Measurements from ENCODE around the gene PTPN13.

DNA sequence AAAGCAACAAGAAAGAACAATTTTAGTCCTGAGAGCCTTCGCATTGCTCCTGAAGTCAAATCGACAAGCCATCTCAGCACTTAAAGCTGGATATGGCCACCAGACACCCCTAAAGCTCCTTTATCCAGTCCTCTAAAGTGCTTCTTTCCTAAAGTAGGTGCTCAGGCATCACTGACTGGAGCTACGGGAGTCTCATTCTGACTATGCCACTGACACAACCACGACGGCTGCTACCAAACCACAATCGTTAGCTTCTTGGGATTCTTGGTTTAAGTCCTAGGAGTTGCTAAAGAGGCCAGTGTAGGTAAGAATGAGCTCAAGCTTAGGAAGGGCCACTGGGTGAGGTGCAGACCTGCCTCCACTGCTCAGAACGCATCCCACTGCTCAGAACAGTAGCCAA is 254.0 kb downstream of the PTPN13 start:
- TF ChIP-seq, protein P1, sequence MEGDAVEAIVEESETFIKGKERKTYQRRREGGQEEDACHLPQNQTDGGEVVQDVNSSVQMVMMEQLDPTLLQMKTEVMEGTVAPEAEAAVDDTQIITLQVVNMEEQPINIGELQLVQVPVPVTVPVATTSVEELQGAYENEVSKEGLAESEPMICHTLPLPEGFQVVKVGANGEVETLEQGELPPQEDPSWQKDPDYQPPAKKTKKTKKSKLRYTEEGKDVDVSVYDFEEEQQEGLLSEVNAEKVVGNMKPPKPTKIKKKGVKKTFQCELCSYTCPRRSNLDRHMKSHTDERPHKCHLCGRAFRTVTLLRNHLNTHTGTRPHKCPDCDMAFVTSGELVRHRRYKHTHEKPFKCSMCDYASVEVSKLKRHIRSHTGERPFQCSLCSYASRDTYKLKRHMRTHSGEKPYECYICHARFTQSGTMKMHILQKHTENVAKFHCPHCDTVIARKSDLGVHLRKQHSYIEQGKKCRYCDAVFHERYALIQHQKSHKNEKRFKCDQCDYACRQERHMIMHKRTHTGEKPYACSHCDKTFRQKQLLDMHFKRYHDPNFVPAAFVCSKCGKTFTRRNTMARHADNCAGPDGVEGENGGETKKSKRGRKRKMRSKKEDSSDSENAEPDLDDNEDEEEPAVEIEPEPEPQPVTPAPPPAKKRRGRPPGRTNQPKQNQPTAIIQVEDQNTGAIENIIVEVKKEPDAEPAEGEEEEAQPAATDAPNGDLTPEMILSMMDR (IDR thresholded peaks at IDR 0.05) = no peak
- no peak for TF ChIP-seq SIN3A (IDR thresholded peaks at IDR 0.05; ENCODE audit: borderline replicate concordance, insufficient read depth, low read depth, low read length)
- TF ChIP-seq POLR2AphosphoS5 (IDR thresholded peaks at IDR 0.05; ENCODE audit: low read depth, low read length) = no peak
- TF ChIP-seq, protein P2, sequence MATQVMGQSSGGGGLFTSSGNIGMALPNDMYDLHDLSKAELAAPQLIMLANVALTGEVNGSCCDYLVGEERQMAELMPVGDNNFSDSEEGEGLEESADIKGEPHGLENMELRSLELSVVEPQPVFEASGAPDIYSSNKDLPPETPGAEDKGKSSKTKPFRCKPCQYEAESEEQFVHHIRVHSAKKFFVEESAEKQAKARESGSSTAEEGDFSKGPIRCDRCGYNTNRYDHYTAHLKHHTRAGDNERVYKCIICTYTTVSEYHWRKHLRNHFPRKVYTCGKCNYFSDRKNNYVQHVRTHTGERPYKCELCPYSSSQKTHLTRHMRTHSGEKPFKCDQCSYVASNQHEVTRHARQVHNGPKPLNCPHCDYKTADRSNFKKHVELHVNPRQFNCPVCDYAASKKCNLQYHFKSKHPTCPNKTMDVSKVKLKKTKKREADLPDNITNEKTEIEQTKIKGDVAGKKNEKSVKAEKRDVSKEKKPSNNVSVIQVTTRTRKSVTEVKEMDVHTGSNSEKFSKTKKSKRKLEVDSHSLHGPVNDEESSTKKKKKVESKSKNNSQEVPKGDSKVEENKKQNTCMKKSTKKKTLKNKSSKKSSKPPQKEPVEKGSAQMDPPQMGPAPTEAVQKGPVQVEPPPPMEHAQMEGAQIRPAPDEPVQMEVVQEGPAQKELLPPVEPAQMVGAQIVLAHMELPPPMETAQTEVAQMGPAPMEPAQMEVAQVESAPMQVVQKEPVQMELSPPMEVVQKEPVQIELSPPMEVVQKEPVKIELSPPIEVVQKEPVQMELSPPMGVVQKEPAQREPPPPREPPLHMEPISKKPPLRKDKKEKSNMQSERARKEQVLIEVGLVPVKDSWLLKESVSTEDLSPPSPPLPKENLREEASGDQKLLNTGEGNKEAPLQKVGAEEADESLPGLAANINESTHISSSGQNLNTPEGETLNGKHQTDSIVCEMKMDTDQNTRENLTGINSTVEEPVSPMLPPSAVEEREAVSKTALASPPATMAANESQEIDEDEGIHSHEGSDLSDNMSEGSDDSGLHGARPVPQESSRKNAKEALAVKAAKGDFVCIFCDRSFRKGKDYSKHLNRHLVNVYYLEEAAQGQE (IDR thresholded peaks at IDR 0.05; ENCODE audit: insufficient read depth in 1 of 2, low read depth in 2 of 2, low read length in 1 of 2) = no peak
- no peak for TF ChIP-seq TCF7L2 (IDR thresholded peaks at IDR 0.05; ENCODE audit: low read depth, low read length)

All from Panc1 (cell line).